Measurements from ENCODE around the gene PLOD1. TPM values are rescaled to one million over a fixed set of nuclear protein-coding genes. Genes with fewer than 3 reads are reported as not detected.

PLOD1 gene
- total and polyA plus RNA-seq, 10 of the 15 experiments (the other 5 are each of a cell fraction or from before 2014, with no cell fraction given) = 10.6 to 42.6 (median 29.3) TPM

DNA sequence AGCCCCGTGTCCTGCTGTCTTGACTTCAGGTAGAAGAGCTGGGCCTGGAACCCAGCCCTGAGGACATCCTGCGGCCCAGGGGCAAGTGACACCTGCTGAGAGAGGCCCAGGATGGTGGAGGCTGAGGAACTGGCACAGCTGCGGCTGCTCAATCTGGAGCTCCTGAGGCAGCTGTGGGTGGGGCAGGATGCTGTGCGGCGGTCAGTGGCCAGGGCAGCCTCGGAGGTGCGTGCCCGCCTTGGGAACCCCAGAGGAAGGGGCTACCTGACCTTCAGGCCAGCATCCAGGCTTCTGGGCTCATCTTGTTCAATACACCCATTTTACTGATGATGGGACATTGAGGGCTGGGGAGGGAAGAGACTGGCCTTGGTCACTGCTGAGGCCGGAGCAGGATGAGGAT lies 87.1 kb downstream of the PLOD1 start (continued):
- TF ChIP-seq CTCF (IDR thresholded peaks at IDR 0.05 in 2 of 3, conservative IDR thresholded peaks at IDR 0.05 in 1 of 3; ENCODE audit: control insufficient read depth in 2 of 3, extremely low read depth in 1 of 3, insufficient read depth in 1 of 3, low read depth in 3 of 3, low read length in 3 of 3) (no peak), MAX (IDR thresholded peaks at IDR 0.05; ENCODE audit: low read depth, low read length) (no peak)

DNA sequence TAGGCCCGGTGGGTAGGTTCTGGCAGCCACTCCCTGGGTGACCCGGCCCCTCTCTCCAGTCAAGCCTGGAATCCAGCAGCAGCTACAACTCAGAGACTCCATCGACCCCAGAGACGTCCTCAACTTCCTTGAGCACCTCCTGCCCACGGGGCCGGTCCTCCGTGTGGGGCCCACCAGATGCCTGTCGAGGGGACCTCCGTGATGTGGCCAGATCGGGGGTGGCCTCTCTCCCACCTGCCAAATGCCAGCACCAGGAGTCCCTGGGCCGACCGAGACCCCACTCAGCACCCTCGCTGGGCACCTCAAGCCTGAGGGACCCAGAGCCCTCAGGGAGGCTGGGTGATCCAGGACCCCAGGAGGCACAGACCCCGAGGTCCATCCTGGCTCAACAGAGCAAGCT lies 87.5 kb downstream of the PLOD1 start:
- Histone ChIP-seq H3K27me3 (replicated peaks in 1 of 2; ENCODE audit: control insufficient read depth in 2 of 2, insufficient read depth in 2 of 2, low read length in 1 of 2) (no peaks in the 10 kb centered on the region), H4K20me1 (ENCODE audit: control insufficient read depth, insufficient read depth) (no peaks in the 10 kb centered on the region; the same call in 1 of the 2 replicates), H2AFZ (ENCODE audit: control insufficient read depth, low read depth, low read length) (no peak overlapping the region), H3K4me1 (ENCODE audit: control insufficient read depth, insufficient read depth, low read length) (peaks cover 4% of the 10 kb centered on the region; the same call in 1 of the 2 replicates), H3K79me2 (ENCODE audit: control insufficient read depth, insufficient read depth, low read length) (peaks cover 29% of the 10 kb centered on the region), H3K9ac (ENCODE audit: control insufficient read depth, insufficient read depth, low read length) (no peak overlapping the region), H3K36me3 (ENCODE audit: control insufficient read depth in 2 of 2, insufficient read depth in 2 of 2, low read length in 1 of 2) (peaks cover 9 to 29% of the 10 kb centered on the region in 2 experiments), H3K4me2 (ENCODE audit: control insufficient read depth, insufficient read depth) (peak overlapping the region; percentile 60; the same call in 1 of the 2 replicates), H3K4me3 (no peak overlapping the region), H3K27ac (ENCODE audit: control insufficient read depth, insufficient read depth) (no peak overlapping the region), H3K9me3 (replicated peaks; ENCODE audit: control insufficient read depth, insufficient read depth, low read length) (no peaks in the 10 kb centered on the region)
- ATAC-seq (no peak), DNase-seq (ENCODE audit: low read depth, low spot score) (no peak), FAIRE-seq (no peak)
- ChIA-PET CTCF (interaction anchor here (5.7 to 5.8 kb wide), 2 partner anchors 10 to 58 kb away, joined by 37 to 46 read pairs; no protein-coding TSS in a partner anchor), POLR2A (no interaction called here), SMC1A (ENCODE audit: uncharacterized antibody, unreplicated experiment) (interaction anchor here (1.5 to 5.0 kb wide), 2 partner anchors 17 to 30 kb away, joined by 4 to 36 read pairs; no protein-coding TSS in a partner anchor), RAD21 (ENCODE audit: unreplicated experiment) (no interaction called here)
- 90% methylated on average over 14 of the region's 14 CpGs for WGBS (ENCODE audit: insufficient coverage, insufficient replicate concordance, low lambda C conversion rate, missing lambda C conversion rate)
- BruUV-seq (replicated peaks) = no TSS peak
- in situ Hi-C loops (cut with MboI) = no loop called here
- intact Hi-C loops (cut with micrococcal nuclease; ENCODE audit: unreplicated experiment) = no loop called here
- no peak for TF ChIP-seq E4F1 (IDR thresholded peaks at IDR 0.05; ENCODE audit: borderline replicate concordance, partially characterized antibody)
- TF ChIP-seq, protein P1, sequence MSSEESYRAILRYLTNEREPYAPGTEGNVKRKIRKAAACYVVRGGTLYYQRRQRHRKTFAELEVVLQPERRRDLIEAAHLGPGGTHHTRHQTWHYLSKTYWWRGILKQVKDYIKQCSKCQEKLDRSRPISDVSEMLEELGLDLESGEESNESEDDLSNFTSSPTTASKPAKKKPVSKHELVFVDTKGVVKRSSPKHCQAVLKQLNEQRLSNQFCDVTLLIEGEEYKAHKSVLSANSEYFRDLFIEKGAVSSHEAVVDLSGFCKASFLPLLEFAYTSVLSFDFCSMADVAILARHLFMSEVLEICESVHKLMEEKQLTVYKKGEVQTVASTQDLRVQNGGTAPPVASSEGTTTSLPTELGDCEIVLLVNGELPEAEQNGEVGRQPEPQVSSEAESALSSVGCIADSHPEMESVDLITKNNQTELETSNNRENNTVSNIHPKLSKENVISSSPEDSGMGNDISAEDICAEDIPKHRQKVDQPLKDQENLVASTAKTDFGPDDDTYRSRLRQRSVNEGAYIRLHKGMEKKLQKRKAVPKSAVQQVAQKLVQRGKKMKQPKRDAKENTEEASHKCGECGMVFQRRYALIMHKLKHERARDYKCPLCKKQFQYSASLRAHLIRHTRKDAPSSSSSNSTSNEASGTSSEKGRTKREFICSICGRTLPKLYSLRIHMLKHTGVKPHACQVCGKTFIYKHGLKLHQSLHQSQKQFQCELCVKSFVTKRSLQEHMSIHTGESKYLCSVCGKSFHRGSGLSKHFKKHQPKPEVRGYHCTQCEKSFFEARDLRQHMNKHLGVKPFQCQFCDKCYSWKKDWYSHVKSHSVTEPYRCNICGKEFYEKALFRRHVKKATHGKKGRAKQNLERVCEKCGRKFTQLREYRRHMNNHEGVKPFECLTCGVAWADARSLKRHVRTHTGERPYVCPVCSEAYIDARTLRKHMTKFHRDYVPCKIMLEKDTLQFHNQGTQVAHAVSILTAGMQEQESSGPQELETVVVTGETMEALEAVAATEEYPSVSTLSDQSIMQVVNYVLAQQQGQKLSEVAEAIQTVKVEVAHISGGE (CRISPR knock-in tag; IDR thresholded peaks at IDR 0.05) = no peak
- TF ChIP-seq, protein P2, sequence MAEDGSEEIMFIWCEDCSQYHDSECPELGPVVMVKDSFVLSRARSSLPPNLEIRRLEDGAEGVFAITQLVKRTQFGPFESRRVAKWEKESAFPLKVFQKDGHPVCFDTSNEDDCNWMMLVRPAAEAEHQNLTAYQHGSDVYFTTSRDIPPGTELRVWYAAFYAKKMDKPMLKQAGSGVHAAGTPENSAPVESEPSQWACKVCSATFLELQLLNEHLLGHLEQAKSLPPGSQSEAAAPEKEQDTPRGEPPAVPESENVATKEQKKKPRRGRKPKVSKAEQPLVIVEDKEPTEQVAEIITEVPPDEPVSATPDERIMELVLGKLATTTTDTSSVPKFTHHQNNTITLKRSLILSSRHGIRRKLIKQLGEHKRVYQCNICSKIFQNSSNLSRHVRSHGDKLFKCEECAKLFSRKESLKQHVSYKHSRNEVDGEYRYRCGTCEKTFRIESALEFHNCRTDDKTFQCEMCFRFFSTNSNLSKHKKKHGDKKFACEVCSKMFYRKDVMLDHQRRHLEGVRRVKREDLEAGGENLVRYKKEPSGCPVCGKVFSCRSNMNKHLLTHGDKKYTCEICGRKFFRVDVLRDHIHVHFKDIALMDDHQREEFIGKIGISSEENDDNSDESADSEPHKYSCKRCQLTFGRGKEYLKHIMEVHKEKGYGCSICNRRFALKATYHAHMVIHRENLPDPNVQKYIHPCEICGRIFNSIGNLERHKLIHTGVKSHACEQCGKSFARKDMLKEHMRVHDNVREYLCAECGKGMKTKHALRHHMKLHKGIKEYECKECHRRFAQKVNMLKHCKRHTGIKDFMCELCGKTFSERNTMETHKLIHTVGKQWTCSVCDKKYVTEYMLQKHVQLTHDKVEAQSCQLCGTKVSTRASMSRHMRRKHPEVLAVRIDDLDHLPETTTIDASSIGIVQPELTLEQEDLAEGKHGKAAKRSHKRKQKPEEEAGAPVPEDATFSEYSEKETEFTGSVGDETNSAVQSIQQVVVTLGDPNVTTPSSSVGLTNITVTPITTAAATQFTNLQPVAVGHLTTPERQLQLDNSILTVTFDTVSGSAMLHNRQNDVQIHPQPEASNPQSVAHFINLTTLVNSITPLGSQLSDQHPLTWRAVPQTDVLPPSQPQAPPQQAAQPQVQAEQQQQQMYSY (CRISPR knock-in tag; IDR thresholded peaks at IDR 0.05) = no peak
- TF ChIP-seq, protein P3, sequence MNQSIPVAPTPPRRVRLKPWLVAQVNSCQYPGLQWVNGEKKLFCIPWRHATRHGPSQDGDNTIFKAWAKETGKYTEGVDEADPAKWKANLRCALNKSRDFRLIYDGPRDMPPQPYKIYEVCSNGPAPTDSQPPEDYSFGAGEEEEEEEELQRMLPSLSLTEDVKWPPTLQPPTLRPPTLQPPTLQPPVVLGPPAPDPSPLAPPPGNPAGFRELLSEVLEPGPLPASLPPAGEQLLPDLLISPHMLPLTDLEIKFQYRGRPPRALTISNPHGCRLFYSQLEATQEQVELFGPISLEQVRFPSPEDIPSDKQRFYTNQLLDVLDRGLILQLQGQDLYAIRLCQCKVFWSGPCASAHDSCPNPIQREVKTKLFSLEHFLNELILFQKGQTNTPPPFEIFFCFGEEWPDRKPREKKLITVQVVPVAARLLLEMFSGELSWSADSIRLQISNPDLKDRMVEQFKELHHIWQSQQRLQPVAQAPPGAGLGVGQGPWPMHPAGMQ (IDR thresholded peaks at IDR 0.05; ENCODE audit: borderline replicate concordance) = no peak

Measured in GM12878 (cell line).